IPS-18a (cell line): Measurements from ENCODE around the gene AGAP1.
A peak's percentile ranks its signal among the peaks of the same experiment; 100 is the strongest.
"Not testable (repeated sequence)": the region's sequence is repeated elsewhere in the genome, so short reads cannot be mapped to it uniquely, and the experiment has no call there.

Experiments
- H3K27ac ChIP-seq: one replicate; pipeline ENCODE4 v1.5.1; 2013; ENCODE audit warnings: low read length
- H3K27me3 ChIP-seq: one replicate; pipeline ENCODE4 v1.6.1; 2013; ENCODE audit warnings: mild to moderate bottlenecking, low read length; ENCODE audit not compliant: control insufficient read depth, insufficient read depth
- H3K36me3 ChIP-seq: one replicate; pipeline ENCODE4 v1.6.1; 2013; ENCODE audit warnings: low read depth, low read length; ENCODE audit not compliant: control insufficient read depth
- H3K4me1 ChIP-seq: one replicate; pipeline ENCODE4 v1.6.1; 2013; ENCODE audit warnings: low read depth, low read length; ENCODE audit not compliant: control insufficient read depth
- H3K4me3 ChIP-seq: one replicate; pipeline ENCODE4 v1.5.1; 2013; ENCODE audit warnings: low read length
- H3K9ac ChIP-seq: one replicate; pipeline ENCODE4 v1.6.1; 2013; ENCODE audit warnings: mild to moderate bottlenecking, low read length, moderate library complexity
- H3K9me3 ChIP-seq: one replicate; pipeline ENCODE4 v1.6.1; 2013; ENCODE audit warnings: low read depth, low read length; ENCODE audit not compliant: control insufficient read depth

Gene AGAP1

GRCh38 chr2:236052206-236052605 lies 558.4 kb downstream of the AGAP1 start:
- Histone ChIP-seq H3K27me3 (peaks cover 52% of the 10 kb centered on the region), H3K9me3 (no peaks in the 10 kb centered on the region), H3K27ac (no peak overlapping the region), H3K36me3 (no peaks in the 10 kb centered on the region), H3K4me3 (no peak overlapping the region), H3K9ac (no peak overlapping the region), H3K4me1 (peaks cover 37% of the 10 kb centered on the region)

DNA sequence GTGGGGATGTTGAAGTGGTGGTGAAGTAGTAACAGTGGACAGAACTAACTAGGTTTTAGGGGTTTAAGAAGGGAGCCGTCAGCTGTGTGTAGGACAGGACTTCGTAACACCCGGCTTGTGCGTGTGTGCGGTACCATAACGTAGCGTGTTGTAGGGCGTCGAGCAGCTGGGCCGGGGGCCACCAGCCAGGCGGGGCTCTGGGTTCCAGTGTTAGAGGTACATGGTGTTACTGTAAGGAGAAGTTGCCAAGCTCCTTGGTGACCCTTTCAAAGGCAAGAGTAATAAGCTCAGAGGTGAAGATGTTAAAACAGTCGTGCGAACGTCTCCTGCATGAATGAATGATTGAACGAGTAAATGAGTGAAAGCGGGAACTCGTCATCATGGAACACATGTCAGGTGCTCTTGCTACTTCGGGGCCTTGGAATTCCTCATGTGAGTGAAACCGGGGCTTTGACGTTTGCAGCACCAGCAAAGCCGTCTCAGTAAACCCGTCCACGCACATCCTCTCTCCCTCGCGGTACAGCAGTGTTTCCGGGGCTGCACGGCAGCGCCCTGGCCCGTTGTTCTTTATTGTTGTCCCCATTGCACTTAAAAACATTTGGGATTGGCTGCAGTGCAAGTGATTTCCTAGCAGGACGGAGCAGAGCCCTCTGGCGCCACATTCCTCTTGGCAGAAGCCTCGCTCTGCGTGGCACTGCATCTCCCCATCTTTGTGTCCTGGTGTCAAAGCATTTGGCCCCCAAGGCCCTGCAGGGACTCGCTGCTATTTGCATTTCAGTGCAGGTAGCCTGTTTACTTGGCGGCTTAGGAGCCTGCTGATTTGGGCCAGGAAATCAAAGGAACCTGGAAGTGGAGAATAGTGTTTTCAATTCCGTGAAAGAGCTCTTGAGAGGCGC lies 559.3 kb downstream of the AGAP1 start:
- Histone ChIP-seq H3K4me3 (peak overlapping the region; percentile 38), H3K27ac (no peak overlapping the region), H3K36me3 (no peaks in the 10 kb centered on the region), H3K9ac (no peak overlapping the region), H3K4me1 (peaks cover 37% of the 10 kb centered on the region), H3K27me3 (peaks cover 52% of the 10 kb centered on the region), H3K9me3 (no peaks in the 10 kb centered on the region)

- H3K4me3 ChIP-seq = peak overlapping the region; percentile 38
- peaks cover 4% of the 10 kb centered on the region for H3K9me3 ChIP-seq
- no peak overlapping the region for H3K9ac ChIP-seq
- peaks cover 52% of the 10 kb centered on the region for H3K27me3 ChIP-seq
- no peak overlapping the region for H3K27ac ChIP-seq
- H3K4me1 ChIP-seq = peaks cover 37% of the 10 kb centered on the region
- H3K36me3 ChIP-seq = no peaks in the 10 kb centered on the region
Observed at GRCh38 chr2:236054125-236054524, 560.3 kb downstream of the AGAP1 start.

DNA sequence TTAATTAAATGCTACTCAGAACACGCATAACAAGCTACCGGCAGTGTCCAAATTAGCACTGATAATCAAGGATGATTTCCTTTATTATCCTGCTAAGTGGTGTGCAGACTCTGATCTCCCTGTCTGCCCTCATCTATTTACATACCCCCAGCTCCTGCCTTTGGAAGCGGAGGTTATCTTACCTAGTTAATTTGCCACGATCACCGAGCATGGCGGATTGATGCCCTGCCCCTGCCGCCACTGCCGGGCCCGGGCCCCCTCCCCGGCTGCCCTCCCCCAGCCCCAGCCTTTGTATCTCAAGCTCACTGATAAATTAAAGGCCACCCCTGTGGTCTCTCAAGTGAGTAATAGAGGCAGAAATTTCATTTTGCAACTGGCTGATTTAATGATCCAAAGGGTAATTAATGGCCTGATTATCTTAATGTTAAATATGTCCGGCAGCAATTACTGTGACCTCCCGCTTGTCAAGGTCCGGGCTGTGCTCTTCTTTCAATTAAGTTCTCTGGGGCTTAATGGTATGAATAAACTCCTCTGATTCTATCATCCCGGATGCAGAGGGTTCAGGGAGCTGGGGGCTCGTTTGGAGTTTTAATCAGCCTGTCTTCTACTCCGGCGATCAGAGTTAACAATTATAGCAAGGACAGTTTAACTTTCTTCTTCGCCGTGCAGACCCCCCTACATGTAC lies 560.9 kb downstream of the AGAP1 start:
- H3K27me3 ChIP-seq = peaks cover 52% of the 10 kb centered on the region
- no peak overlapping the region for H3K27ac ChIP-seq
- H3K4me3 ChIP-seq = no peak overlapping the region
- H3K36me3 ChIP-seq = no peaks in the 10 kb centered on the region
- H3K4me1 ChIP-seq = peaks cover 37% of the 10 kb centered on the region
- H3K9ac ChIP-seq = no peak overlapping the region
- H3K9me3 ChIP-seq = peaks cover 4% of the 10 kb centered on the region

- Histone ChIP-seq H3K9ac (no peak overlapping the region), H3K27me3 (peaks cover 52% of the 10 kb centered on the region), H3K9me3 (peaks cover 4% of the 10 kb centered on the region), H3K4me3 (no peak overlapping the region), H3K36me3 (no peaks in the 10 kb centered on the region), H3K27ac (no peak overlapping the region), H3K4me1 (peaks cover 37% of the 10 kb centered on the region)
Observed at GRCh38 chr2:236055471-236055870, 561.6 kb downstream of the AGAP1 start.

DNA sequence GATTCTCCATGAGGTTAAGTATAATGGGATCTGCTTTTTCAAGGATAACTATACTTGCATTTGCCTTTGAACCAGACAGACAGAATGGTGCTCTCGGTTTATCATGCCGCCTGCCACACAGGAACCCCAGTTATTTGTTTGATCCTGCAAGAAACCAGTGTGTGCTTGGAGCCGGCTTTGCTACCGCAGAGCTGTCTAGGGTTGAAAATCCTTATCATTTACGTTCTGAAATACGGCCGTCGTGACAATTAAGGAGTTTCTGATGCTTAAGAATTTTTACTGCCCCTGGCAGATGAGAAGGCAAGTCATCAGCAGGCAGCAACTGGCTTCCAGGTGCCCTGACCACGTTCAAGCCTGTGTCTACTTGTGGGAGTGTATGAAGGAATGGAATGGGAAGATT lies 562.3 kb downstream of the AGAP1 start:
- Histone ChIP-seq H3K27ac (no peak overlapping the region), H3K9me3 (peaks cover 4% of the 10 kb centered on the region), H3K4me3 (no peak overlapping the region), H3K9ac (no peak overlapping the region), H3K27me3 (peaks cover 52% of the 10 kb centered on the region), H3K36me3 (no peaks in the 10 kb centered on the region), H3K4me1 (peaks cover 39% of the 10 kb centered on the region)

- Histone ChIP-seq H3K27ac (no peak overlapping the region), H3K9me3 (peaks cover 4% of the 10 kb centered on the region), H3K4me3 (no peak overlapping the region), H3K27me3 (peaks cover 42% of the 10 kb centered on the region), H3K9ac (no peak overlapping the region), H3K4me1 (peaks cover 47% of the 10 kb centered on the region), H3K36me3 (no peaks in the 10 kb centered on the region)
Observed at GRCh38 chr2:236057375-236057774, 563.5 kb downstream of the AGAP1 start.

GRCh38 chr2:236061497-236061896 lies 567.7 kb downstream of the AGAP1 start:
- Histone ChIP-seq H3K27ac (no peak overlapping the region), H3K4me1 (peaks cover 20% of the 10 kb centered on the region), H3K4me3 (no peak overlapping the region), H3K27me3 (peaks cover 4% of the 10 kb centered on the region), H3K9ac (no peak overlapping the region), H3K9me3 (peaks cover 4% of the 10 kb centered on the region), H3K36me3 (no peaks in the 10 kb centered on the region)

- Histone ChIP-seq H3K36me3 (no peaks in the 10 kb centered on the region), H3K4me1 (peaks cover 20% of the 10 kb centered on the region), H3K9ac (no peak overlapping the region), H3K27ac (no peak overlapping the region), H3K27me3 (peaks cover under 1% of the 10 kb centered on the region), H3K4me3 (no peak overlapping the region), H3K9me3 (peaks cover 4% of the 10 kb centered on the region)
Observed at GRCh38 chr2:236061899-236062298, 568.1 kb downstream of the AGAP1 start.

GRCh38 chr2:236062806-236063205 lies 569.0 kb downstream of the AGAP1 start:
- H3K4me3 ChIP-seq, H3K9me3 ChIP-seq, H3K9ac ChIP-seq, H3K27me3 ChIP-seq, H3K36me3 ChIP-seq, H3K27ac ChIP-seq: not testable (repeated sequence)
- H3K4me1 ChIP-seq = peaks cover 20% of the 10 kb centered on the region

DNA sequence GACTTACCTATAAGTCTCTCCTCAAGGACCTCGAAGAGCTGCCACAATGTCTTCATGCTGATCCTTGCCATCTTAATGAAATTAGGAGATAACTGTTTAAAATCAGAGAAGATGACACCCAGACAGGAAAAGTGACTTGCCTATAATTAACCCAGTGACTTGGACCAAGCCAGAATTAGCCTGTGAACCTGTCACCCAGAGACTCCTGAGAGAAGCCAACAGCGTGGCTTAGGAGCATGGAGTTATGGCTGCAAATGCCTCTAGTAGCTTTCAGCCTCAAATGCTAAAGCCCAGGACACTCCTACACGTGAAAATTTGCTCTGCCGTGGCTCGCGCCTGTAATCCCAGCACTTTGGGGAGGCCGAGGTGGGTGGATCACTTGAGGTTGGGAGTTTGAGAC lies 570.2 kb downstream of the AGAP1 start:
- H3K4me1 ChIP-seq = peaks cover 20% of the 10 kb centered on the region
- no peaks in the 10 kb centered on the region for H3K27me3 ChIP-seq
- no peaks in the 10 kb centered on the region for H3K9me3 ChIP-seq
- no peak overlapping the region for H3K4me3 ChIP-seq
- no peaks in the 10 kb centered on the region for H3K36me3 ChIP-seq
- H3K9ac ChIP-seq = no peak overlapping the region
- H3K27ac ChIP-seq = no peak overlapping the region
